Measurements from ENCODE around the gene FRMPD4.

DNA sequence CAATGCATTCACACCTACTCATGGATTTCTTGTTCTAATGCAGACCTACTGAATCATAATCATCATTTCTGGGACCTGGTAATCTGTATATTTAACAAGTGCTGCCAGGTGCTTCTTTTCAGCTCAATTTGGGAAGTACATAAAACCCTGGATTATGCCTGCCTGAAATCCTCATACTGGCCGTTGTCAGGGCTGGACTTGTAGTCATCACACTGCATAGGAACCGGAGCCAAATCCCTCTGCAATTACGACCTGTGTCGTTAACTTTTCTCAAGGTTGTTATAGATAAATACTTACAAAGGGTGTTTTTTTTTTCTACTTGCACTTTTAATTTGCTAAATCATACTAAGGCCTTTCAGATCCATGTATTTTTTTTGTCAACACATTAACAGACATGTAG is 358.1 kb downstream of the FRMPD4 start:
- TF ChIP-seq, protein P1, sequence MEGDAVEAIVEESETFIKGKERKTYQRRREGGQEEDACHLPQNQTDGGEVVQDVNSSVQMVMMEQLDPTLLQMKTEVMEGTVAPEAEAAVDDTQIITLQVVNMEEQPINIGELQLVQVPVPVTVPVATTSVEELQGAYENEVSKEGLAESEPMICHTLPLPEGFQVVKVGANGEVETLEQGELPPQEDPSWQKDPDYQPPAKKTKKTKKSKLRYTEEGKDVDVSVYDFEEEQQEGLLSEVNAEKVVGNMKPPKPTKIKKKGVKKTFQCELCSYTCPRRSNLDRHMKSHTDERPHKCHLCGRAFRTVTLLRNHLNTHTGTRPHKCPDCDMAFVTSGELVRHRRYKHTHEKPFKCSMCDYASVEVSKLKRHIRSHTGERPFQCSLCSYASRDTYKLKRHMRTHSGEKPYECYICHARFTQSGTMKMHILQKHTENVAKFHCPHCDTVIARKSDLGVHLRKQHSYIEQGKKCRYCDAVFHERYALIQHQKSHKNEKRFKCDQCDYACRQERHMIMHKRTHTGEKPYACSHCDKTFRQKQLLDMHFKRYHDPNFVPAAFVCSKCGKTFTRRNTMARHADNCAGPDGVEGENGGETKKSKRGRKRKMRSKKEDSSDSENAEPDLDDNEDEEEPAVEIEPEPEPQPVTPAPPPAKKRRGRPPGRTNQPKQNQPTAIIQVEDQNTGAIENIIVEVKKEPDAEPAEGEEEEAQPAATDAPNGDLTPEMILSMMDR (IDR thresholded peaks at IDR 0.05) = no peak
- TF ChIP-seq ZFX (IDR thresholded peaks at IDR 0.05; ENCODE audit: borderline replicate concordance) = no peak

All from 22Rv1 (cell line).